GM21447 (cell line): ENCODE results near the gene ABCB8.
"Not testable (repeated sequence)": the region's sequence is repeated elsewhere in the genome, so short reads cannot be mapped to it uniquely, and the experiment has no call there.

Source experiments
- ATAC-seq: cut with Tn5 transposase; IDR thresholded peaks from one replicate; pipeline ENCODE4 v1.9.1; 2021; ENCODE audit not compliant: unreplicated experiment

The ABCB8 gene

DNA sequence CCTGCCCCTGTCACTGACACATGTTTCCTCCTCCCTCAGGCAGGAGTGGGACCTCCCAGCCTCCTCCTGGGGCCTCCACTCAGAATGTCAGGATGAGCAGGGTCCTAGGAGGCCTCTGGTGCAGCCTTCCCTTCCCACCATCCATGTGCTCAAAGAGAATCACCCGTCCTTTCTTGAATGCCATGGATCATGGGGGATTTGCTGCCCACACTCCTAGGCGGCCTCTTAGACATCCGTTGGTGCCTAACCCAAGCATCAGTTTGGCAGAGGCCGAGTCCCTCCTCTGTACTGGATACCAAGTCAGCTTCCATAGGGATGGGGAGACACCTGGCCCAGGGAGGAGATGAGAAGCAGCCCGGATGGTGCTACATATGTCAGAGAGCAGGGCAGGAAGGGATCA lies 30.4 kb upstream of the ABCB8 start:
- ATAC-seq = no peak

DNA sequence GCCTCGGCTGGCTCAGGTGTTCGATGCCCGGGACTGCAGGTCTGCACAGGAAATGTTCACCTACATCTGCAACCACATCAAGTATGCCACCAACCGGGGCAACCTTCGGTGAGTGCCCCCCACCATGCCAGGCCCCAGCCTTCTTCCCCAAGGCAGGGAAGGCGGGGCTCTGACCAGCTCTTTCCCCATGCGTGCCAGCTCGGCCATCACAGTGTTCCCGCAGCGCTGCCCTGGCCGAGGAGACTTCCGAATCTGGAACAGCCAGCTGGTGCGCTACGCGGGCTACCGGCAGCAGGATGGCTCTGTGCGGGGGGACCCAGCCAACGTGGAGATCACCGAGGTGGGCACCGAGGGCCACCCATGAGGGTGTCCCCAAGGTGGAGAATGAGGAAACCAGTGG lies 29.9 kb upstream of the ABCB8 start:
- ATAC-seq = no peak

DNA sequence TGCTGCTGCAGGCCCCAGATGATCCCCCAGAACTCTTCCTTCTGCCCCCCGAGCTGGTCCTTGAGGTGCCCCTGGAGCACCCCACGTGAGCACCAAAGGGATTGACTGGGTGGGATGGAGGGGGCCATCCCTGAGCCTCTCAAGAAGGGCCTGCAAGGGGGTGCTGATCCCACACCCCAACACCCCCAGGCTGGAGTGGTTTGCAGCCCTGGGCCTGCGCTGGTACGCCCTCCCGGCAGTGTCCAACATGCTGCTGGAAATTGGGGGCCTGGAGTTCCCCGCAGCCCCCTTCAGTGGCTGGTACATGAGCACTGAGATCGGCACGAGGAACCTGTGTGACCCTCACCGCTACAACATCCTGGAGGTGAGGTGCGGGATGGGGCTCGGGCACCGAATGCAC lies 29.2 kb upstream of the ABCB8 start:
- ATAC-seq = no peak

DNA sequence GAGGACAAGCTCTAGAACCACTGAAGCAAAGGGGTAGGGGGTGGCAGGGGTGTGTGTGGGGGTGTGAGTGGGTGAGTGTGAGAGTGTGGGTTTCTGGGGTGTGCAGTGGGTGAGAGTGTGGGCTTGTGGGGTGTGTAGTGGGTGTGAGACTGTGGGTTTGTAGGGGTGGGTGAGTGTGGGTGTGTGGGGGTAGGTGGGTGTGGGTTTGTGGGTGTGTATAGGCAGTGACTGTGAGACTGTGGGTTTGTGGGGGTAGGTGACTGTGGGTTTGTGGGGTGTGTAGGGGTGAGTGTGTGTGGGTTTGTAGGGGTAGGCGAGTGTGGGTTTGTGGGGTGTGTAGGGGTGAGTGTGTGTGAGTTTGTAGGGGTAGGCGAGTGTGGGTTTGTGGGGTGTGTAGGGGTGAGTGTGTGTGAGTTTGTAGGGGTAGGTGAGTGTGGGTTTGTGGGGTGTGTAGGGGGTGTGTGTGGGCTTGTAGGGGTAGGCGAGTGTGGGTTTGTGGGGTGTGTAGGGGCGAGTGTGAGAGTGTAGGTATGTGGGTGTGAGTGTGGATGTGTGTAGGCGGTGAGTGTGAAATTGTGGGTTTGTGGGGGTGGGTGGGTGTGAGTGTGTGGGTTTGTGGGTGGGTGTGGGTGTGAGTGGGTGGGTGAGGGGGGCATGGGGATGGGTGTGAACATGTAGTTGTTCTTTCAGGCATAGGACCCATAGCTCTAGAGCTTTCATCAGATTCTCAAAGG lies 28.6 kb upstream of the ABCB8 start:
- ATAC-seq = no peak

DNA sequence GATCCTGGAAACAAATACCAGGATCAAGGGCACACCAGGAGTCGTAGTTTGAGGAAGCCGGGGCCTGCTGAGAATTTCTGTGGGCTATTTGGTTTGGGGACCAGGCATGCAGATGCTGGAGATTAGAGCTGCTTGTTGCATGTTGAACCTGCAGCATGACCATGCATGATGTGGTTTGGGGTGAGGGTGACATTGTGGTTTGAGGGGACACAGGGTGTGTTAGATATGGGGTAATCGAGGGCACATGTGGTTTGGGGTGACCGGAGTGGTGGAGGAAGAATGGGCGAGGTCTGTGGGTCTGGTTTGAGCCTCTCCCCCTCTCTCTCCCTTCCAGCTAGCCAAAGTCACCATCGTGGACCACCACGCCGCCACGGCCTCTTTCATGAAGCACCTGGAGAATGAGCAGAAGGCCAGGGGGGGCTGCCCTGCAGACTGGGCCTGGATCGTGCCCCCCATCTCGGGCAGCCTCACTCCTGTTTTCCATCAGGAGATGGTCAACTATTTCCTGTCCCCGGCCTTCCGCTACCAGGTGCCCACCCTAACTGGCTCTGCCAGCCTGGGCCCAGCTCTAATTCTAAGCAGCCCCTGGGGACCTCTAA lies 27.3 kb upstream of the ABCB8 start:
- no peak for ATAC-seq

DNA sequence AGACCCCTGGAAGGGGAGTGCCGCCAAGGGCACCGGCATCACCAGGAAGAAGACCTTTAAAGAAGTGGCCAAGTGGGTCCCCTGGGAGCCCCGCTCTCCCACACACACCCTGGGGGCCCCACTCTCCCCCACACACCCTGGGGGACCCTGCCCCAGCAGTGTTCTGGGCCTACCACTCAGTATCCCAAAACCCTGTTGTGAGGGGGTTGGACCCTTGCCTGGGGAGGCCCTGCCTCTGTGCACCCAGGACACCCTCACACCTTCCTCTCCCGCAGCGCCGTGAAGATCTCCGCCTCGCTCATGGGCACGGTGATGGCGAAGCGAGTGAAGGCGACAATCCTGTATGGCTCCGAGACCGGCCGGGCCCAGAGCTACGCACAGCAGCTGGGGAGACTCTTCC lies 26.7 kb upstream of the ABCB8 start:
- no peak for ATAC-seq

DNA sequence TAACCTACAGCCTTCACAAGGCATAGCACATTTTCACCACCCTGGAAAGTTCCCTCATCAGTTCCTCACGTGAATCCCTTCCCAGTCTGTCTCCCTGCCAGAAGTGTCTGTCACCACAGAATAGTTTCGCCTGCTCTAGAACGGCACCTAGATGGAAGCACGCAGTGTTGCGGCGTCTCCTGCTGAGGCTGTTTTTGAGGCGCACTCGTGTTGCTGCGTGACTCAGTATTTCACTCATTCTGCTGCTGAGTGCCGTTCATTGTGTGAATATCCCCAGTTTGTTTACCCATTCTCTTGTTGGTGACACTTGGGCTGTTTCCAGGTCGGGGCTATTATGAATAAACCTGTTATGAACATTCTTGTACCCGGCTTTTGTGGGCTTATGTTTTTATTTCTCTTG lies 24.7 kb upstream of the ABCB8 start:
- no peak for ATAC-seq

DNA sequence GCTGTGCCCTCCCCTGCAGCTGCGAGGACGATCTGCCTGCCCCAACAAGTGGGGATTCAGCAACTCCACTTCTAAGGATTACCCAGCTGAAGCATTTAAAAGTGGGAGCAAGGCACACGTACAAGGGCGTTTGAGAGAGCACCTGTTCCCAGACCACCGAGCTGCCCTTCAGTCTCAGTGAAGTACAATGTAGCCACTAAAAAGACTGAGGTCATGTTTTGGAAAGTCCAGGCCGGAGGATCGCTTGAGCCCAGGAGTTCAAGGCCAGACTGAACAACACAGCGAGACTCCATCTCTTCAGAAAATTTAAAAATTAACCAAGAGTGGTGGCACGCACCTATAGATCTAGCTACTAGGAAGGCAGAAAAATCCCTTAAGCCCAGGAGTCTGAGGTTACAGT lies 22.7 kb upstream of the ABCB8 start:
- no peak for ATAC-seq

DNA sequence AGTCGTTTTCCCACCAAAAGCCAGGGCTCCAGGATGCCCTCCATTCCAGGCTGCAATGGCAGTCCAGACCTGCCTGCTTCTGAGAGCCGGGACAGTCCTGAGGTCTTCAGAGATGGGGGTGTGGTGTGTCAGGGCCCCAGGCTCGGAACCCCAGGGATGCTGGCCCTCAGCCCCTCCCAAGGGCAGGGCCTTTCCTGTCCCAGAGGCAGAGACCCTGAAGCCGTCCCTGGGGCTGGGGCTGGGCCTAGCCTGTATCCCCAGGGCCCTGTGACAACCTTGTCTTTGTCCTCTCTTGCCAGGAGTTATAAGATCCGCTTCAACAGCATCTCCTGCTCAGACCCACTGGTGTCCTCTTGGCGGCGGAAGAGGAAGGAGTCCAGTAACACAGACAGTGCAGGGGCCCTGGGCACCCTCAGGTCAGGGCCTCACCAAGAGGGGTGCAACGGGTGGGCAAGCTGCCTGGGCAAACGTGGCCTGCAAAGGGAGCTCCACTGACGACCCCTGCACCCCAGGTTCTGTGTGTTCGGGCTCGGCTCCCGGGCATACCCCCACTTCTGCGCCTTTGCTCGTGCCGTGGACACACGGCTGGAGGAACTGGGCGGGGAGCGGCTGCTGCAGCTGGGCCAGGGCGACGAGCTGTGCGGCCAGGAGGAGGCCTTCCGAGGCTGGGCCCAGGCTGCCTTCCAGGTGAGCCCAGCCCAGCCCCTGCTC lies 21.5 kb upstream of the ABCB8 start:
- ATAC-seq = no peak

DNA sequence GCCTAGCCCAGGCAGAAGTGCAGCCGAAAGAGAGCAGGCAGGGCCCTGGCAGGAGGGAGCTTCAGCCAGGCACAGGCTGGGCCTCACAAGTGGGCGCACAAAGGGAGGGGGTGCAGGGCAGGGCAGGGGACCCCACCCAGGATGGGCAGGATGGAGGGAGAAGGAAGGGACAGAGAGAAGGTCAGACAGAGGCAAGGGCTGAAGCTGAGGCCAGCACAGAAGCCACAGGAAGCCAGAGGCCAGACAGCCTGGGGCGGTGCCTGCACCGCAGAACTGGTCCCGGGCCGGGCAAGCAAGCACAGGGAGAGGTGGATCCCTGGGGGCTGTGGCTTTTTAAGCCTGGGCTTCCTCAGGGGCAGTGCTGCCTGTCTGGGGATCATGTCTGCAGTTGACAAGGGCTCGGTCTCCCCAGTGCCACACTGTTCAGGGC lies 20.8 kb upstream of the ABCB8 start:
- ATAC-seq = no peak

DNA sequence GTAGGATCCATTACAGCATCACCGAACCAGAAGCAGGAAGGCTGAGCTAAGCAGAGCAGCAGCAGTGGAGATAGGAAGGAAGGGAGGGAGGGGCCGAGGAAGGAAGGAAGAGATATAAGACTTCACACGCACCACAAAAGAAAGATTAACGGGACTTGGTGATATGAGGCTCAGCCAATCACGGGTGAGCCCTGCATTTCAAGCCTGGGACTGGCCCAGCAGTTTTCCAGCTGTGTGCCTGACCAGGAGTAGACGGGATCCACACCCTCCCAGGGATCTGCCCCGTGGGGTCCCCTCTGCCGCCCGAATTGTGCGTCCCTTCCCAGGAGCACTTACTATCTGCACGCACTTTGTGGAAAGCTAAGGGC lies 20.1 kb upstream of the ABCB8 start:
- peak; percentile 12 for ATAC-seq

DNA sequence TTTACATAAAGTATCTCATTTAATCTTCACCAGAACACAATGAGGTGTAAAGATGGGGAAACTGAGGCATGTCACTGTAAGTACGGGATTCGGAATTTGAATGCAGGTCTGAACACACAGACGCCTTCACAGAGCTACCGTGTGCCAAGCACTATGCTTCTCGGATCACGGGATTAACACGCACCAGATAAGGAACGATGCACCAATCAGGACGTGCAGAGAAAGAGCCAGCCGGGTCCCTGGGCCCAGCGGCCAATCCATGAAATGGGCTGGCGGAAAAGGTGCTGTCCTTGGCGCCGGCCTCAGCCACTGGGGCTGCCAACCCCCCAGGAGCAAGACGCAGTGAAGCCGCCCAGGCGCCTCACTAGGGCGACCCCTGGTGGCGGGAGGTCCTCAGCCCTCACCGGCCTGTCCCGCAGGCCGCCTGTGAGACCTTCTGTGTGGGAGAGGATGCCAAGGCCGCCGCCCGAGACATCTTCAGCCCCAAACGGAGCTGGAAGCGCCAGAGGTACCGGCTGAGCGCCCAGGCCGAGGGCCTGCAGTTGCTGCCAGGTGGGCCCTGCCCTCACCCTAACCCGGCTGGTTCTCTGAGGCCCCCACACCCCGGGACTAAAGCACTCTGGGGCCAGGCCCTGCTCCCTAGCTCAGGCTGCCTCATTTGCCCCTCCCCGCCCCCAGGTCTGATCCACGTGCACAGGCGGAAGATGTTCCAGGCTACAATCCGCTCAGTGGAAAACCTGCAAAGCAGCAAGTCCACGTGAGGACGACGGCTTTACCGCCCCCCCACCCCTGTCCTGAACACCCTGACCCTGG lies 19.5 kb upstream of the ABCB8 start:
- ATAC-seq = peak; percentile 56

DNA sequence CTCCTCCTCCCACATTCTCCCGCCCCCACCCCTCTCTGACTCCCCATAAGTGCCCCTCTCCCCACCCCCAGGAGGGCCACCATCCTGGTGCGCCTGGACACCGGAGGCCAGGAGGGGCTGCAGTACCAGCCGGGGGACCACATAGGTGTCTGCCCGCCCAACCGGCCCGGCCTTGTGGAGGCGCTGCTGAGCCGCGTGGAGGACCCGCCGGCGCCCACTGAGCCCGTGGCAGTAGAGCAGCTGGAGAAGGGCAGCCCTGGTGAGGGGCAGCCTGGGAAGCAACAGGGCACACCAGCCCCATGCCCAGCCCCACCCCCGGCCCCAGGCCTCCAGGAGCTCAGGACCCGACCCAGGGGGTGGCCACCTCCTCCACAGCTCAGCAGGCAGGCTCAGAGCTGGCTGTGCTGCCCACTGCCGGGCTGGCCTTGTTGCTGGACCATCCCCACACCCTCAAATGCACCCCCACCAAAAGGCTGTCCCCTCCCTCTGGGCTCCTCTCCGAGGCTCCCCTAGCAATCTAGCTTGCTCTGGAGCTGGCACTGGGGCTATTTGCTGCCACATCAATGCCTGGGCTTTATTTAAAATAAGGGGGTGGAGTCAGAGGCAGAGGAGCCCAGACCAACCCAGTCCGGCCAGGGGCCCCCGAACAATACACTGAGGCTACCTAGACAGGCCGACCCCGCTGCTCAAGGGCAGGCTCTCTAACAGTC lies 18.8 kb upstream of the ABCB8 start:
- ATAC-seq = no peak

DNA sequence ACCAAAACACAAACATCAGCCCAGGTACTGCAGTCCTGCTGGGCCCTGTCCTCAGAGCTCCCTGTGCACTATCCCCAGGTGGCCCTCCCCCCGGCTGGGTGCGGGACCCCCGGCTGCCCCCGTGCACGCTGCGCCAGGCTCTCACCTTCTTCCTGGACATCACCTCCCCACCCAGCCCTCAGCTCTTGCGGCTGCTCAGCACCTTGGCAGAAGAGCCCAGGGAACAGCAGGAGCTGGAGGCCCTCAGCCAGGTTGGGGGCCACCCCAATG lies 18.3 kb upstream of the ABCB8 start:
- no peak for ATAC-seq

DNA sequence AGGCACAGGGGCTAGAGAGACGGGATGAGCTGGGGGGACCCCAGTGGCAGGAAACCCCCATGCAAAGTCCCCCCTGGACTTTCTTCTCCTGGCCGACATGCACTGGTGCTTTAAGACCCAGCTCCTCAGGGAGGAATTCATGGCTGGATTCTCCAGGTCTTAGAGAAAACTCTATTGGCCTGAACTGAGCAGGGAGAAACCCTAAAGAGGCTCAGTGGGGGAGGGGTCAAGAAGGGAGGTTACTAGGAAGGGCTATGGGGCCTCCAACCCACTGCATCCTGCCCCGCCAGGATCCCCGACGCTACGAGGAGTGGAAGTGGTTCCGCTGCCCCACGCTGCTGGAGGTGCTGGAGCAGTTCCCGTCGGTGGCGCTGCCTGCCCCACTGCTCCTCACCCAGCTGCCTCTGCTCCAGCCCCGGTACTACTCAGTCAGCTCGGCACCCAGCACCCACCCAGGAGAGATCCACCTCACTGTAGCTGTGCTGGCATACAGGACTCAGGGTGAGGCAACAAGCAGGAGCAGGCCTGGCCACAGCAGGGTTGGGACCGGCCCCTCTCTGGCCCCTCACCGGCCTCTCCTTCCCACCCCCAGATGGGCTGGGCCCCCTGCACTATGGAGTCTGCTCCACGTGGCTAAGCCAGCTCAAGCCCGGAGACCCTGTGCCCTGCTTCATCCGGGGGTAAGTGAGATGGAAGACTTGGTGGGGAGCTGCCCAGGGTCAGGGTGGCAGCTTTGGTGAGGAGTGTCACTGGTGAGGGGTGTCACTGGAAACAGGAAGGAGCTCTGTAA lies 17.7 kb upstream of the ABCB8 start:
- ATAC-seq = no peak

DNA sequence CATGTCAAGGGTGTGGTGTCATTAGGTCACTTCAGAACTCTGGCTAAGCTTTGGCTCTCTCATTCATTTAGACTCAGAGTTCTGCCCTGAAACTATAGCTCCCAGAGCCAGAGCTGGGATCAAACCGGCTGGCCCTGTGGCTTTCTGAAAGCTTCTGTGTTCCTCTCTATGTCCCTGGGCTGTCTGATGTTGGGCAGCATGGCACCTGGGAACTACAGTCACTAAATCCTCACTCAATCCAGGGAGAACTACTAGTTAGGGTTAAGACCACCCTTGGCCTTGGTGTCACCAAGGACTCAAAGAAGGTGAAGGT lies 17.2 kb upstream of the ABCB8 start:
- ATAC-seq = no peak

DNA sequence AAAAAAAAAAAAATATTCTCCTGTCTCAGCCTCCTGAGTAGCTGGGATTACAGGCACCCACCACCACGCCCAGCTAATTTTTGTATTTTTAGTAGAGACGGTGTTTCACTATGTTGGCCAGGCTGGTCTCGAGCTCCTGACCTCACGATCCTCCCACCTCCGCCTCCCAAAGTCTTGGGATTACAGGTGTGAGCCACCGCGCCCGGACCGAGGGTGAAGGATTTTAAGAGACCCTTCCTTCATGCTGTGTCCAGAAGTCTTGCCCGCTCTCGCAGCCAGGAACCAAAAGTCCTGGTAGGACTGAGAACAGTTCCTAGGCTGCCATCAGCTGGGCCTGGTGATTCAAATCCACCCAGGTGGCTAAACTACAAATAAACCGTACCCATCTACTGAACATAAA lies 16.6 kb upstream of the ABCB8 start:
- ATAC-seq = not testable (repeated sequence)

DNA sequence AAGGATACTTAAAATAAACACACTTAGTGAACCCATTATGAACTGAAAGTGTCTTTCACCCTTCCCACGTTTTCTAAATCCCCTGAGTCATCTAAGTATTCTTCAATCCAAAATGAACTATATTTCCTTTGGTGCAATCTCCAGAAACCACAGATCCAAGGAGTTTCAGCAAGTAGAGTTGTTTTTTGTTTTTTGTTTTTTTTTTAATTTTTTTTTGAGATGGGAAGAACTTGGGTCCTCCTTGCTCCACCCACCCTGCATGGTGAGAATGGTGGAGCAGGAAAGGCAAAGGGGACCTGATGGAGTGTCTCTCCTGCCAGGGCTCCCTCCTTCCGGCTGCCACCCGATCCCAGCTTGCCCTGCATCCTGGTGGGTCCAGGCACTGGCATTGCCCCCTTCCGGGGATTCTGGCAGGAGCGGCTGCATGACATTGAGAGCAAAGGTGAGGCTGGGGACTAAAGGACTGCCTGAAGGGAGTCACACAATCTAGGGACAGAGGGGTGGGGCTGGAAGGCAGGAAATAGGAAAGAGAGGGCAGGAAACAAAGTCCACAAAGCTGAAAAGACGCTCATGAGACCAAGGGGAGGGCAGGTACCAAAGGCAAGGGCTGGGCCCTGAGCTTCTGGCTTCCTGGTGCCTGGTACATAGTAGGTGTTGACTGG lies 16.1 kb upstream of the ABCB8 start:
- no peak for ATAC-seq

DNA sequence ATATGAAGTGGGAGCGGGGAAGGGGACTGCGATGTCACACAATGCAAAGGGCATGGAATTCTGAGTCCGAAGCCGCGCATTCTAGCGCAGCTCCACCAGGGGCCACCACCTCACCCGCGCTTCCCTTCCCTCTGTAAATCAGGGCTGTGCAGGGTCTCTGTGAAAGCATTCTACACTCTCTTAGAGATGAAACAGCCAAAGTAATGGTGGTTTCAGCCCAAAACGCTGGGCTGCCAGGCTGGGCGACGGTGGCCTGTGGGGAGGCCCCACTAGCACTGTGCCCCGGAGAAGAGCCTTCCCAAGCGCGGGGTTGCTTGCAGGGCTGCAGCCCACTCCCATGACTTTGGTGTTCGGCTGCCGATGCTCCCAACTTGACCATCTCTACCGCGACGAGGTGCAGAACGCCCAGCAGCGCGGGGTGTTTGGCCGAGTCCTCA lies 15.3 kb upstream of the ABCB8 start:
- no peak for ATAC-seq

DNA sequence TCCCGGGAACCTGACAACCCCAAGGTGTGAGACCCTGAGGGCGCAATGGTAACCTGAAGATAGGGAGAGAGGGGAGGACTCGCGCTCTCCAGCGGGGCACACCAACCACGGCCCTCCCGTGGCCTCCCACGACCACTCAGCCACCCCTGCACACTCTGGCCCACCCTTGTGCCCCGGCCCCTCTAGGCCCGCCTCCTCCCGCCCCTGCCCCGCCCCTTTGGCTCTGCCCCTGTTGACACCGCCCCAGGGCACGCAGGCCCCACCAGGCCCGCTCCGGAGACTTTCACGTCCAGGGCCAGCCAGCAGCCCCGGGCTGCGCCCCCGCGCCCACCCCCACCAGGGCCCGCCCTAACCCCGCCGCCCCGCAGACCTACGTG lies 14.9 kb upstream of the ABCB8 start:
- no peak for ATAC-seq
